Measurements from ENCODE around the gene MYMK.

Gene MYMK

DNA sequence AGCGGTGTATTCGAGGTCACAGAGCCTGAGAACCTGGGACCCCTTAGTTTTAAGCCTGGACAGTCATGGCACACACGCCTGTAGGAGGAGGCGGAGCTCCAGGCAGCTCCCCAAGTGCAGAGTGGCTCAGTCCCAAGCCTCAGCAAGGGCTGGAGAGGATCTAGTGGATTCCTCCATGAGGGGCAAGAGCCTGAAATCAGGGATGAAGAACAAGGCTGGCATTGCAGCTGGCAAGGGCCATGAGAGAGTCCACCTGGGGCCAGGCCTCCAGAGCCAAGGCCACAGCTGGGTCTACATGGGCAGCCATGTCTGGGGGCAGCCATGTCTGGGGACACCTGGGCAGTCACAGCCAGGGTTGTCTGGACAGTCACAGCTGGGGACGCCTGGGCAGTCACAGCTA, 31.6 kb upstream of the MYMK start:
- H3K36me3 ChIP-seq (ENCODE audit: control insufficient read depth, insufficient read depth, low read length): no peaks in the 10 kb centered on the region
- no peak overlapping the region for H2BK5ac ChIP-seq (ENCODE audit: low read length)
- no peaks in the 10 kb centered on the region for H3K79me1 ChIP-seq (ENCODE audit: low read length)
- WGBS (ENCODE audit: extremely low coverage, insufficient coverage, low lambda C conversion rate): no CpG with 5 or more reads among the region's 5 CpGs
- no peak overlapping the region for H2BK15ac ChIP-seq (replicated peaks; ENCODE audit: low read depth)
- H2AK5ac ChIP-seq (ENCODE audit: low read length): no peak overlapping the region
- no peak overlapping the region for H3K4me3 ChIP-seq (ENCODE audit: low read length)
- H3K56ac ChIP-seq (ENCODE audit: low read length): no peak overlapping the region
- H3K4me1 ChIP-seq (ENCODE audit: control insufficient read depth, low read depth, low read length): peaks cover 12% of the 10 kb centered on the region
- no peak overlapping the region for H4K8ac ChIP-seq (ENCODE audit: low read depth, low read length)
- H3K27ac ChIP-seq (ENCODE audit: low read depth, low read length): no peak overlapping the region
- H3K79me2 ChIP-seq (ENCODE audit: control insufficient read depth, insufficient read depth, low read length): no peaks in the 10 kb centered on the region
- no peak overlapping the region for H3K18ac ChIP-seq (ENCODE audit: low read length)
- H3K27me3 ChIP-seq (ENCODE audit: insufficient read depth, low read length, poor library complexity): no peaks in the 10 kb centered on the region
- no peak overlapping the region for H3K23ac ChIP-seq (ENCODE audit: low read length)
- no peak overlapping the region for H3K4ac ChIP-seq (ENCODE audit: low read depth, low read length)
- H3K9ac ChIP-seq (ENCODE audit: low read length): no peak overlapping the region
- H3K4me2 ChIP-seq (ENCODE audit: low read length): no peak overlapping the region
- DNase-seq: no peak
- H4K5ac ChIP-seq (ENCODE audit: low read length): no peak overlapping the region
- no peak overlapping the region for H2BK120ac ChIP-seq (ENCODE audit: low read depth, low read length)

GRCh38 chr9:133554729-133555128, 30.0 kb upstream of the MYMK start:
- no peak overlapping the region for H3K4ac ChIP-seq (ENCODE audit: low read depth, low read length)

GRCh38 chr9:133553973-133554713, 29.4 kb upstream of the MYMK start:
- Histone ChIP-seq H3K18ac (ENCODE audit: low read length) (no peak overlapping the region), H2AK5ac (ENCODE audit: low read length) (no peak overlapping the region), H3K79me2 (ENCODE audit: control insufficient read depth, insufficient read depth, low read length) (no peaks in the 10 kb centered on the region), H3K36me3 (ENCODE audit: control insufficient read depth, insufficient read depth, low read length) (no peaks in the 10 kb centered on the region), H3K27me3 (ENCODE audit: insufficient read depth, low read length, poor library complexity) (no peaks in the 10 kb centered on the region), H3K23ac (ENCODE audit: low read length) (no peak overlapping the region), H2BK120ac (ENCODE audit: low read depth, low read length) (no peak overlapping the region), H3K4me1 (ENCODE audit: control insufficient read depth, low read depth, low read length) (peaks cover 12% of the 10 kb centered on the region), H3K56ac (ENCODE audit: low read length) (no peak overlapping the region), H2BK5ac (ENCODE audit: low read length) (no peak overlapping the region), H3K27ac (ENCODE audit: low read depth, low read length) (no peak overlapping the region), H4K8ac (ENCODE audit: low read depth, low read length) (no peak overlapping the region), H3K9ac (ENCODE audit: low read length) (no peak overlapping the region), H3K4me3 (ENCODE audit: low read length) (no peak overlapping the region), H3K4me2 (ENCODE audit: low read length) (no peak overlapping the region), H4K5ac (ENCODE audit: low read length) (no peak overlapping the region), H3K4ac (ENCODE audit: low read depth, low read length) (no peak overlapping the region), H2BK15ac (replicated peaks; ENCODE audit: low read depth) (no peak overlapping the region), H3K79me1 (ENCODE audit: low read length) (no peaks in the 10 kb centered on the region)
- no CpG with 5 or more reads among the region's 31 CpGs for WGBS (ENCODE audit: extremely low coverage, insufficient coverage, low lambda C conversion rate)
- DNase-seq: peak; percentile 23

More at GRCh38 chr9:133554729-133555128, 30.0 kb upstream of the MYMK start:
- H3K18ac ChIP-seq (ENCODE audit: low read length): no peak overlapping the region
- H3K4me1 ChIP-seq (ENCODE audit: control insufficient read depth, low read depth, low read length): peaks cover 12% of the 10 kb centered on the region
- no CpG with 5 or more reads among the region's 8 CpGs for WGBS (ENCODE audit: extremely low coverage, insufficient coverage, low lambda C conversion rate)
- no peak overlapping the region for H3K27ac ChIP-seq (ENCODE audit: low read depth, low read length)
- no peaks in the 10 kb centered on the region for H3K79me2 ChIP-seq (ENCODE audit: control insufficient read depth, insufficient read depth, low read length)
- no peak overlapping the region for H4K5ac ChIP-seq (ENCODE audit: low read length)
- no peak overlapping the region for H4K8ac ChIP-seq (ENCODE audit: low read depth, low read length)
- no peak overlapping the region for H3K23ac ChIP-seq (ENCODE audit: low read length)
- no peak overlapping the region for H3K4me2 ChIP-seq (ENCODE audit: low read length)
- H3K4me3 ChIP-seq (ENCODE audit: low read length): no peak overlapping the region
- H3K79me1 ChIP-seq (ENCODE audit: low read length): no peaks in the 10 kb centered on the region
- no peak overlapping the region for H3K56ac ChIP-seq (ENCODE audit: low read length)
- H3K9ac ChIP-seq (ENCODE audit: low read length): no peak overlapping the region
- no peaks in the 10 kb centered on the region for H3K27me3 ChIP-seq (ENCODE audit: insufficient read depth, low read length, poor library complexity)
- H2BK5ac ChIP-seq (ENCODE audit: low read length): no peak overlapping the region
- no peak overlapping the region for H2BK120ac ChIP-seq (ENCODE audit: low read depth, low read length)
- DNase-seq: no peak
- no peak overlapping the region for H2AK5ac ChIP-seq (ENCODE audit: low read length)
- H3K36me3 ChIP-seq (ENCODE audit: control insufficient read depth, insufficient read depth, low read length): no peaks in the 10 kb centered on the region
- no peak overlapping the region for H2BK15ac ChIP-seq (replicated peaks; ENCODE audit: low read depth)

GRCh38 chr9:133553123-133553522, 28.4 kb upstream of the MYMK start:
- no CpG with 5 or more reads among the region's 10 CpGs for WGBS (ENCODE audit: extremely low coverage, insufficient coverage, low lambda C conversion rate)
- Histone ChIP-seq H2AK5ac (ENCODE audit: low read length) (no peak overlapping the region), H3K4me1 (ENCODE audit: control insufficient read depth, low read depth, low read length) (peaks cover 4% of the 10 kb centered on the region), H3K18ac (ENCODE audit: low read length) (no peak overlapping the region), H3K9ac (ENCODE audit: low read length) (no peak overlapping the region), H3K27ac (ENCODE audit: low read depth, low read length) (no peak overlapping the region), H3K4me3 (ENCODE audit: low read length) (no peak overlapping the region), H3K23ac (ENCODE audit: low read length) (no peak overlapping the region), H2BK5ac (ENCODE audit: low read length) (no peak overlapping the region), H4K8ac (ENCODE audit: low read depth, low read length) (no peak overlapping the region), H3K79me2 (ENCODE audit: control insufficient read depth, insufficient read depth, low read length) (no peaks in the 10 kb centered on the region), H2BK120ac (ENCODE audit: low read depth, low read length) (no peak overlapping the region), H3K27me3 (ENCODE audit: insufficient read depth, low read length, poor library complexity) (no peaks in the 10 kb centered on the region), H3K56ac (ENCODE audit: low read length) (peak overlapping the region; percentile 22), H3K79me1 (ENCODE audit: low read length) (no peaks in the 10 kb centered on the region), H3K4ac (ENCODE audit: low read depth, low read length) (no peak overlapping the region), H4K5ac (ENCODE audit: low read length) (no peak overlapping the region), H2BK15ac (replicated peaks; ENCODE audit: low read depth) (no peak overlapping the region), H3K36me3 (ENCODE audit: control insufficient read depth, insufficient read depth, low read length) (no peaks in the 10 kb centered on the region), H3K4me2 (ENCODE audit: low read length) (no peak overlapping the region)
- no peak for DNase-seq

GRCh38 chr9:133552236-133552635, 27.5 kb upstream of the MYMK start:
- Histone ChIP-seq H3K23ac (ENCODE audit: low read length) (no peak overlapping the region), H2BK15ac (replicated peaks; ENCODE audit: low read depth) (no peak overlapping the region), H4K5ac (ENCODE audit: low read length) (no peak overlapping the region), H3K9ac (ENCODE audit: low read length) (no peak overlapping the region), H2BK120ac (ENCODE audit: low read depth, low read length) (no peak overlapping the region), H3K4me1 (ENCODE audit: control insufficient read depth, low read depth, low read length) (no peaks in the 10 kb centered on the region), H3K36me3 (ENCODE audit: control insufficient read depth, insufficient read depth, low read length) (no peaks in the 10 kb centered on the region), H3K79me1 (ENCODE audit: low read length) (no peaks in the 10 kb centered on the region), H3K18ac (ENCODE audit: low read length) (no peak overlapping the region), H4K8ac (ENCODE audit: low read depth, low read length) (no peak overlapping the region), H3K4me3 (ENCODE audit: low read length) (no peak overlapping the region), H3K27ac (ENCODE audit: low read depth, low read length) (no peak overlapping the region), H2BK5ac (ENCODE audit: low read length) (no peak overlapping the region), H3K56ac (ENCODE audit: low read length) (no peak overlapping the region), H2AK5ac (ENCODE audit: low read length) (no peak overlapping the region), H3K27me3 (ENCODE audit: insufficient read depth, low read length, poor library complexity) (no peaks in the 10 kb centered on the region), H3K4me2 (ENCODE audit: low read length) (no peak overlapping the region), H3K4ac (ENCODE audit: low read depth, low read length) (no peak overlapping the region), H3K79me2 (ENCODE audit: control insufficient read depth, insufficient read depth, low read length) (no peaks in the 10 kb centered on the region)
- no CpG with 5 or more reads among the region's 8 CpGs for WGBS (ENCODE audit: extremely low coverage, insufficient coverage, low lambda C conversion rate)
- DNase-seq: no peak

DNA sequence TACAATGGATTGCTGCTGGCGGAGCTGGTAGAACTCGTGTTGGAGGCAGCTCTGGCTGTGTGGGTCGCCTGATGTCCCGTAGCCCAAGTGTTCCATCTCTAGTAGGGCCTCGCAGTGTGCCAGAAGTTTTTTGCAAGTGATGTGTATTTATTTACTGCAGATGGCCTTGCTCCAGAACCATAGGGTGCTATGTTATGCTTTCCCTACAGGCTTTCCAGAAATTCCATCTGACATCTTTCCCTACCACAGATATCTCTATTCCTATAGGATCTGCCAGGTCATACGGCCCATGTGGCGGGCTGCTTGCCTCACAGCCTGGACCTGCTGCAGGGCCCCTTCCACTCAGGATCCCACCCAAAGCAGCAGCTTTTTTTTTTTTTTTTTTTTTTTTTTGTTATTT, 26.7 kb upstream of the MYMK start:
- Histone ChIP-seq H3K56ac (ENCODE audit: low read length) (no peak overlapping the region), H2BK120ac (ENCODE audit: low read depth, low read length) (no peak overlapping the region), H2BK15ac (replicated peaks; ENCODE audit: low read depth) (no peak overlapping the region), H3K4me2 (ENCODE audit: low read length) (no peak overlapping the region), H3K79me2 (ENCODE audit: control insufficient read depth, insufficient read depth, low read length) (no peaks in the 10 kb centered on the region), H3K79me1 (ENCODE audit: low read length) (no peaks in the 10 kb centered on the region), H3K23ac (ENCODE audit: low read length) (no peak overlapping the region), H3K36me3 (ENCODE audit: control insufficient read depth, insufficient read depth, low read length) (no peaks in the 10 kb centered on the region), H2BK5ac (ENCODE audit: low read length) (no peak overlapping the region), H2AK5ac (ENCODE audit: low read length) (no peak overlapping the region), H3K9ac (ENCODE audit: low read length) (no peak overlapping the region), H3K27me3 (ENCODE audit: insufficient read depth, low read length, poor library complexity) (no peaks in the 10 kb centered on the region), H3K4ac (ENCODE audit: low read depth, low read length) (no peak overlapping the region), H4K8ac (ENCODE audit: low read depth, low read length) (no peak overlapping the region), H3K27ac (ENCODE audit: low read depth, low read length) (no peak overlapping the region), H4K5ac (ENCODE audit: low read length) (no peak overlapping the region), H3K18ac (ENCODE audit: low read length) (no peak overlapping the region), H3K4me1 (ENCODE audit: control insufficient read depth, low read depth, low read length) (no peaks in the 10 kb centered on the region), H3K4me3 (ENCODE audit: low read length) (no peak overlapping the region)
- no peak for DNase-seq
- no CpG with 5 or more reads among the region's 7 CpGs for WGBS (ENCODE audit: extremely low coverage, insufficient coverage, low lambda C conversion rate)

Measured in mesendoderm (in vitro differentiated cells).